GM10266 (cell line): ENCODE measurements around the gene HRH3.

ENCODE experiments used
- DNase-seq: peaks from one replicate; pipeline ENCODE4 v3.0.0; 2012; ENCODE audit errors: extremely low spot score
- TF ChIP-seq, protein P1 (sequence below): IDR thresholded peaks from 2 replicates; pipeline ENCODE4 v1.5.1; 2012; ENCODE audit warnings: mild to moderate bottlenecking, low read depth; ENCODE audit not compliant: control insufficient read depth, insufficient read depth; ENCODE audit errors: missing control alignments

HRH3 gene

DNA sequence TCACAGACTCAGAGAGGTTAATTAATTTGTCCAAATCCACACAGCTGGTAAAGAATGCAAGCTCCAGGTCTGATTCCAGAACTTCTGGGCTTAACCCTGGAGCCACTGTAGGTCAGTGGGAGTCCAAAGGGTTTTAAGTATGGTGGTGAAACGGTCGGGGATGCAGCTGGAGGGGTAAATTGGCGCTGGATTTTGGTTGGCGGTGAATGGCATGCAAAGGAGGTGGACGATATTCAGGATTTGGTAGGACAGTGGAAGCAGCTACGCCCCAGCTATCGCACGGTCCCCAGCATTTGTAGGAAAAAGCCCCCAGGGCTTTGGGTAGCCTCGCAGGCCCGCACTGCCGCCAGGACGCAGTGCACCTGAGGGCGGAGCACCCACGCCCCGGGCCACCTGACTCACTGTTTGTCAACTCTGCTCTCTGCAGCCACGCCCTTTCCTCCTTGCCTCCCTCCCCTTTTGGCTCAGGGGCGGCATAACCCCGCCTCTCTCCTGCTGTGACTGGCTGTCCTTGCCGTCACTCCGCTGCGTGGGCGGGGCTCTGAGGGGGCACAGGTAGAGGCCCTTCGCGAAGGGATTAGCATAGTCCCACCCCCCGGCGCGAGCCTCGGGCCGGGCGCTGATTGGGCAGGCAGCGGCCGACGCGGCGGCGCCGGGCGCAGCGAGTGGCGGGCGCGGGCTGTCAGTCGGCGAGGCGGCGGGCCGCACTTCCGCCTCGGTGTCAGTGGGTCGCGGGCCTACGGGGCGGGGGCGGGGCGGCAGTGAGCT lies 17.9 kb upstream of the HRH3 start, which contains the start of gene OSBPL2:
TSS of gene OSBPL2 (plus strand) at position 721 of the 768 bp plus-strand sequence. CDS start 17,664 bp downstream, outside the sequence.
- peak; percentile 100 for DNase-seq
- TF ChIP-seq, protein P1, sequence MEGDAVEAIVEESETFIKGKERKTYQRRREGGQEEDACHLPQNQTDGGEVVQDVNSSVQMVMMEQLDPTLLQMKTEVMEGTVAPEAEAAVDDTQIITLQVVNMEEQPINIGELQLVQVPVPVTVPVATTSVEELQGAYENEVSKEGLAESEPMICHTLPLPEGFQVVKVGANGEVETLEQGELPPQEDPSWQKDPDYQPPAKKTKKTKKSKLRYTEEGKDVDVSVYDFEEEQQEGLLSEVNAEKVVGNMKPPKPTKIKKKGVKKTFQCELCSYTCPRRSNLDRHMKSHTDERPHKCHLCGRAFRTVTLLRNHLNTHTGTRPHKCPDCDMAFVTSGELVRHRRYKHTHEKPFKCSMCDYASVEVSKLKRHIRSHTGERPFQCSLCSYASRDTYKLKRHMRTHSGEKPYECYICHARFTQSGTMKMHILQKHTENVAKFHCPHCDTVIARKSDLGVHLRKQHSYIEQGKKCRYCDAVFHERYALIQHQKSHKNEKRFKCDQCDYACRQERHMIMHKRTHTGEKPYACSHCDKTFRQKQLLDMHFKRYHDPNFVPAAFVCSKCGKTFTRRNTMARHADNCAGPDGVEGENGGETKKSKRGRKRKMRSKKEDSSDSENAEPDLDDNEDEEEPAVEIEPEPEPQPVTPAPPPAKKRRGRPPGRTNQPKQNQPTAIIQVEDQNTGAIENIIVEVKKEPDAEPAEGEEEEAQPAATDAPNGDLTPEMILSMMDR = no peak

DNA sequence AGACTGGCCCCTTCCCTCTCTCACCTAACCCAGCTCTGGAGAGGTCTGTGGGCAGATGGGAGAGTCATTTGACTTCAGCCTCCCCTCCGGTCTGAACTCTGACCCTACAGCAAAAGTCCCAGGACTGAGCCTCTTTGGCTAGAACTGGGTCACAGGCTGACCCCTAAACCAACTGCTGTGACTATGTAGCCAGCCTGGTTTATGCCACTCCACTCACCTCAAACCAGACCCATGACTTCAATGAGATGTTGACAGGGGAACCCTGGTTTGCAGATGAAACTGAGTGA lies 17.4 kb upstream of the HRH3 start:
- TF ChIP-seq, protein P1 = no peak

DNA sequence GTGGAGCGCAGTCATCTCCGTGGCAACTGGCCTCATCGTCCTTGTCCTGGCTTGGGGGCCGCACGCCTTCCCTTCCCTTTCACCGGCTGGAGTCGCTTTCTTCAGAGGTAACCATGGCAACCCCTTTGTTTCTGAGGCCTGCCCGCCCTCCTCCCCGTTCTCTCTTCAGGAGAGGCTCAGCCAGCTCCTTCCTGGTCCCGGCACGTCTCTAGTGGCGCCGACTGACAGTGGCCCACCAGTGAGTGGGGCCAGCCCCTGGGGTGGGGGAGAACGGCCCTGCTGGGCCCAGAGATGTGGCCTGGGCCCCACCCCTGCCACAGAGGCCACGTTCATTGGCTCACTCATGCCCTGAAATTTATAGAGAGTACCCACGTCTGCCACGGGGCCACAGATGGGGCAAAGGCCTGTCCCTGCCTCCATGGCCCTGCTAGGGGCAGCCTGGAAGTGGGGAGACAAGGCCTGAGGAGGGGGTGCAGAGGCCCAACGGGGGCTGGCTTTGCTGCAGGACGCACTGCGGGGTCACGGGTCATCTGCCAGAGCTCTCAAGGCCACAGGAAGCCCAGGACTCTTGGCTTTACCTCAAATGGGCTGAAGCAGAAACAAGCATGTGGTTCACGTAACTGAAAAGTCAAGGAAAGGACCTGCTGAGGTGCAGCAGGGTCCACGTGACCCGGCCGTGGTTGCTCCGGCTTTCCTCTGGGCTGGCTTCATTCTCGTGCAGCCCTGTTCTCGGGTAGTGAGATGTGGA lies 16.9 kb upstream of the HRH3 start:
- TF ChIP-seq, protein P1 = no peak
- DNase-seq = no peak

More for the DNA sequence above, 17.4 kb upstream of the HRH3 start:
- no peak for DNase-seq

DNA sequence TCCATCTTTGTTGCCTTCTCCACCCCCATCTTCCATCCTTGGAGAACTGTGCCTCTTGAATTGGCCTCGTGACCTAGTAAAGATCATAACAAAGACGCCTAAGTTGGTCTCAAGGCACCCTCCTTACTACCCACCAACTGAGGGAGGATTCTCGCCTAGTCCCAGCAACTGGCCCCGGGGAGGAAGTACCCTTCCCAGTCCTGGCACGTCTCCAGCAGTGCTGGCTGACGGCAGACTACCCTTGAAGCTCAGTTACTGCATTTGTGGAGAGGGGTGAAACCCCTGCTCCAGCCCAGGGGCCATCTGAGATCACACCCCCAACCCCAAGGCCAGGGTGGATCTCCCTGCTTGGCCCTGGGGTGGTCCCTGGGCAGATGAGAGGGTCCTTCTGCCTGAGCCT lies 16.1 kb upstream of the HRH3 start:
- no peak for DNase-seq
- TF ChIP-seq, protein P1 = no peak

DNA sequence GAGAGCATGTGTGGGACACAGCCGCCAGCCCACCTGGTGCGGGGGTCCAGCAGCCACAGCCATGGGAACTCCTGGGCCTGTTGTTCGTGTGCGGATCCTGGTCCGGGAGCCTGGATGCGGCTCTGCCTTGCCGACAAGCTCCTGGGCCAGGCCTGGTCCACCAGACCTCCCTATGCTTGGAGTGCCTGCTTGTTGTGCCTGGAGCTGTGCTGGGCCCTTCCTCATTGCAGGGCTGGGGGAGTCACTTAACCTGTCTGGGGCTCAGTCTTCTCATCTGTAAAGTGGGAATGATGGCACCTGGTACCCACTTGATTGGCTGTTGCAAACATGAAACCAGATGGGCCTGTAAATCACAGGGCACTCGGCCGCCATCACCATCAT lies 15.7 kb upstream of the HRH3 start:
- no peak for DNase-seq
- TF ChIP-seq, protein P1 = no peak

DNA sequence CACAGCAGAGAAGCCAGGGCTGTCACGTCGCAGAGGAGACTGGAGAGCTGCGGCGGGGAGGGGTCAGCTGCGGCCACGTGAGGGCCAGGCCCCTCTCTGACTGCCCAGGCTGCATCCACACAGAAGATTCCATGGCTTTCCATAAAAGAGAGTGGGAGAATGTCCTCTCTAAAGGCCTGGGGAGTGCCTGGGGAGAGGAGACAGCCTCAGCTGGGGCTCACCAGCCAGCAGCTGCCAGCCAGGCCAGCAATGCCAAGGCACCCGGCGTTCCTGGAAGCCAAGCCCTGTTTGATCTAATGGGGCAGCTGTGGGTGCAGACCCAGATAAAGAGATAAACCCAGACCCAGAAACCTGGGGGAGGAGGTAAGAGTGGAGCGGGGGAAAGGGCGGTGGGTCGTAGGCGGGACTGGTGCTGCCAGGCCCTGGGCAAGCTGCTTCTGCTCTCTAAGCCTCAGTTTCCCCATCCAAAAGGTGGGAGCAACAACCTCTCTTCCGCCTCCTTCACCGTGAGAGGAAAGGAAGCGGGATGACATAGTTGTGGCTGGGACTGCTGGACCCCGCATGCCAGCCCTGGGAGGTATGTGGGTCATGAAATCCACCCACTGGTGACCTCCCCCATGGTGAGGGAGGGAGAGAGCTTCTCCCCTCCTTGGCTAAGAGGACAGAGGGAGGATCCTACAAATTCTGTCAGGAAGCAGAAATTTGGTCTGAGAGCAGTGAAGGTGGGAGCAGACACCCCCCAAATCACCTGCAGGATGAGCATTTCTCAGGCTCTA lies 15.1 kb upstream of the HRH3 start:
- no peak for DNase-seq
- TF ChIP-seq, protein P1 = no peak
